Thyroid gland (tissue), 4 donors: ENCODE data around the gene LSAMP.

ENCODE experiments used
- CTCF ChIP-seq, 6 experiments: fragments of 200-600 bp in 3 of 6; fragments of 450-650 bp in 3 of 6; sonication (generic) in 3 of 6; IDR thresholded peaks; one replicate each; pipeline ENCODE4 v1.5.1; 2016 to 2019; ENCODE audit warnings: antibody characterized with exemption in 6 of 6, mild to moderate bottlenecking in 2 of 6, inconsistent platforms in 1 of 6, moderate library complexity in 1 of 6
- POLR2A ChIP-seq, 2 donors: fragments of 450-650 bp; IDR thresholded peaks; one replicate each; pipeline ENCODE4 v1.6.1; 2017; ENCODE audit warnings: antibody characterized with exemption in 2 of 2, mild to moderate bottlenecking in 2 of 2, moderate library complexity in 1 of 2

GRCh38 chr3:116046350-116046749 lies 398.9 kb downstream of the LSAMP start:
- TF ChIP-seq POLR2A (IDR thresholded peaks at IDR 0.05): no peak
- TF ChIP-seq CTCF (IDR thresholded peaks at IDR 0.05): no peak
